Measurements from ENCODE around the gene LRRC1.
A peak's percentile ranks its signal among the peaks of the same experiment; 100 is the strongest.
"Not testable (repeated sequence)": the region's sequence is repeated elsewhere in the genome, so short reads cannot be mapped to it uniquely, and the experiment has no call there.

LRRC1 gene

GRCh38 chr6:53794720-53795339 lies at the start of gene LRRC1:
Gene LRRC1 (plus strand): TSS chr6:53795005. CDS start chr6:53795257, 252 bp downstream.
- DNase-seq, result peak; percentile 87 to 88

- no peak for DNase-seq
Measured at GRCh38 chr6:53746442-53747103, 48.2 kb upstream of the LRRC1 start.

- DNase-seq, result no peak
Measured at GRCh38 chr6:53750052-53750650, 44.7 kb upstream of the LRRC1 start.

GRCh38 chr6:53751417-53751816 lies 43.4 kb upstream of the LRRC1 start:
- DNase-seq, result no peak

- DNase-seq, result no peak
Measured at GRCh38 chr6:53752440-53752839, 42.4 kb upstream of the LRRC1 start.

GRCh38 chr6:53752856-53753255 lies 41.9 kb upstream of the LRRC1 start:
- no peak for DNase-seq

- no peak for DNase-seq
Measured at GRCh38 chr6:53754330-53754729, 40.5 kb upstream of the LRRC1 start.

GRCh38 chr6:53756396-53756795 lies 38.4 kb upstream of the LRRC1 start:
- no peak for DNase-seq

- DNase-seq, result no peak
Measured at GRCh38 chr6:53758496-53758895, 36.3 kb upstream of the LRRC1 start.

- no peak for DNase-seq
Measured at GRCh38 chr6:53761036-53761435, 33.8 kb upstream of the LRRC1 start.

GRCh38 chr6:53765270-53765669 lies 29.5 kb upstream of the LRRC1 start:
- DNase-seq, result no peak

- no peak for DNase-seq
Measured at GRCh38 chr6:53766930-53767329, 27.9 kb upstream of the LRRC1 start.

GRCh38 chr6:53767941-53768340 lies 26.9 kb upstream of the LRRC1 start:
- no peak for DNase-seq

- DNase-seq, result no peak
Measured at GRCh38 chr6:53768636-53769035, 26.2 kb upstream of the LRRC1 start.

- no peak for DNase-seq
Measured at GRCh38 chr6:53770780-53771249, 24.0 kb upstream of the LRRC1 start.

- DNase-seq, result no peak
Measured at GRCh38 chr6:53771785-53772624, 22.8 kb upstream of the LRRC1 start.

GRCh38 chr6:53773044-53773696 lies 21.6 kb upstream of the LRRC1 start:
- DNase-seq, result no peak

GRCh38 chr6:53776152-53776551 lies 18.7 kb upstream of the LRRC1 start:
- not testable (repeated sequence) for DNase-seq

- DNase-seq, result not testable (repeated sequence)
Measured at GRCh38 chr6:53784991-53785390, 9.8 kb upstream of the LRRC1 start.

GRCh38 chr6:53786832-53787231 lies 8.0 kb upstream of the LRRC1 start:
- DNase-seq, result no peak

GRCh38 chr6:53790886-53791285 lies 3.9 kb upstream of the LRRC1 start:
- no peak for DNase-seq

GRCh38 chr6:53792016-53792415 lies 2.8 kb upstream of the LRRC1 start:
- no peak for DNase-seq

- DNase-seq, result no peak
Measured at GRCh38 chr6:53792973-53793317, 1.9 kb upstream of the LRRC1 start.

Data from CD4-positive, alpha-beta T cell treated with Interleukin-1 beta for 1 hour (primary cell).